SK-MEL-5 (cell line): ENCODE results near the gene TRIM40. TPM values are rescaled to one million over a fixed set of nuclear protein-coding genes. Genes with fewer than 3 reads are reported as not detected.

Source experiments
- DNase-seq: peaks from one replicate; pipeline ENCODE4 v3.0.0-alpha.2; 2016; ENCODE audit warnings: low read depth, low spot score
- in situ Hi-C: cut with HindIII; loops from 2 replicates; pipeline ENCODE4 v1.10.0; 2016; ENCODE audit warnings: low sequenced_read_pairs, high pct_unique_total_duplicates, low pct_unique_long_range_greater_than_20kb
- polyA plus RNA-seq, 2 experiments: library from polyadenylated mRNA; depleted of rRNA; stranded (reverse); fragments of >200 nt; gene quantifications; 2 replicates each; pipeline ENCODE4 v1.2.3, GENCODE V29; 2015
- total RNA-seq: library from RNA; depleted of rRNA; stranded (reverse); fragments of >200 nt; shearing (Covaris generic); gene quantifications from 2 replicates; pipeline ENCODE4 v1.2.3, GENCODE V29; 2014; rRNA removed

Gene TRIM40
- not detected in 2 replicates for total RNA-seq
- not detected in 2 replicates for polyA plus RNA-seq (2015; cell fraction: cytosol; rRNA removed)
- not detected in 2 replicates for polyA plus RNA-seq (2015; cell fraction: nucleus; rRNA removed)

- in situ Hi-C loops = no loop called here
- DNase-seq = no peak
Observed at GRCh38 chr6:30135757-30136156, at the start of gene TRIM40. Gene TRIM40 (plus strand): TSS chr6:30136140. CDS start chr6:30137037, 897 bp downstream.

GRCh38 chr6:30087876-30088275 lies 48.1 kb upstream of the TRIM40 start:
- in situ Hi-C loops = no loop called here
- DNase-seq = no peak

DNA sequence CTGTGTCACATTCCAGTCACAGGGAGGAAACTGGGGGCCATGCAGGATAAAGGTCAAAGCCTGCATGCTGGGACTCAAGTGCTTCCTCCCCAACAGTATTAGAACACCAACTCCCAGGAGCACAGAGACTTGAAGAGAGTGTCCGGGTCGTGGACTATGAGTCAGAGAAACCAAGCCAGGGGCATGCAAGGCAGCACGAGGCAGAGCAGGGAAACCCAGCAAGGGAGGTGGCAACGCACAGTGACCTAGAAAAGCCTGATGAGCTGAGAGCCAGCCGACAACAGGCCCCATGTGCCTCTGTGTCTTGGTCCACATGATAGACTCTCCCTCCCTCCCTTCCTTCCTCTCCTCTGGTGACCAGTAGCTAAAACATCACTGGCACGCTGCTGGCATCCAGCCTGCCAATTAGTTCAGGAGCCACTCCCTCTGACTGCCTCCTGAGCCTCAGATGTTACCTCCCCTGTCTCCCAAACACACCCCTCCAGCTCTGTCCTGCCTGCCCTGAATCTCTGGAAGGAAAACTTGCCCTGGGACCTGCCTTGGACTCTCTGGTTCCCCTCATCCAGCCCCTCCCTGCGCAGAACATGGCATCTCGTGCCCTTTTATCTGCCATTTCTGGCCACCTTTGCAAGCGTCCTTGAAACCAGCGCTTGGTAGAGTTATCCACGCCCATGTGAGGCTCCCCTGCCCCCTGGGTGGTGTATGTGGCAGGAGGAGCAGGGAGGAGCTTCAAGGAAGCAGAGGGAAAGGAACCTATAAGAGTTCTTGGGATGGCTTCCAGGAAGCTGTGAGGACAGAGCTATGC lies 44.2 kb upstream of the TRIM40 start:
- in situ Hi-C loops = no loop called here
- DNase-seq = peak; percentile 62

DNA sequence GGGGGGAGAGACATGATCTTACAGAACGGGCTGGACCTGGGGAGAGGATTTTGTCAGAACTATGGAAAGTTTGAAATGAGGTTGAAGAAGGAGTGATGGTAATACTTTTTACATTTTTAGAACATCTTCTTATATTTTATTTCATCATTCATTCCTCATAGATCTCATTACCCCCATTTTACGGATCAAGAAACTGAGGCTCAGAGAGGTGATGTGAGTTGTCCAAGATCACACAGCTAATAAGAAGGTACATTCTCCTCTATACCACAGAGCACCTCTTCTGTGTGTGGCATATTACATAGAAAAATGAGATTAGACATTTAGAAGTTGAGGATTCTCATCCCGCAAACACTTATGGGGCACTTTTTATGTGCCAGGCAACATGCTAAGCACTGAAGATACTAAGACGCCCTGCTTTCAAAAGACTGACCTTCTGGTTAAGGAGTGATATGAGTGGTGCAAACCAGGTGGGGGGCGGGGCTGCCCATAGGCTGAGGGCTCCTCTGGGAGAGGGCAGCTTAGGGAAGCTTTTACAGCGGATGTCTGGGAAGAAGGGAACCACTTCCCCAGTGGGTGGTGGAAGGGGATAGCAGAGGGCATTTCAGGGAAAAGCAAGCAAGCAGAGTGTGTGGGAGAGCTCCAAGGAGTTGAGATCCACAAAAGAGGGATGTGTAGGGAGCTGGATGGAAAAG lies 42.9 kb upstream of the TRIM40 start:
- in situ Hi-C loops = no loop called here
- DNase-seq = no peak

DNA sequence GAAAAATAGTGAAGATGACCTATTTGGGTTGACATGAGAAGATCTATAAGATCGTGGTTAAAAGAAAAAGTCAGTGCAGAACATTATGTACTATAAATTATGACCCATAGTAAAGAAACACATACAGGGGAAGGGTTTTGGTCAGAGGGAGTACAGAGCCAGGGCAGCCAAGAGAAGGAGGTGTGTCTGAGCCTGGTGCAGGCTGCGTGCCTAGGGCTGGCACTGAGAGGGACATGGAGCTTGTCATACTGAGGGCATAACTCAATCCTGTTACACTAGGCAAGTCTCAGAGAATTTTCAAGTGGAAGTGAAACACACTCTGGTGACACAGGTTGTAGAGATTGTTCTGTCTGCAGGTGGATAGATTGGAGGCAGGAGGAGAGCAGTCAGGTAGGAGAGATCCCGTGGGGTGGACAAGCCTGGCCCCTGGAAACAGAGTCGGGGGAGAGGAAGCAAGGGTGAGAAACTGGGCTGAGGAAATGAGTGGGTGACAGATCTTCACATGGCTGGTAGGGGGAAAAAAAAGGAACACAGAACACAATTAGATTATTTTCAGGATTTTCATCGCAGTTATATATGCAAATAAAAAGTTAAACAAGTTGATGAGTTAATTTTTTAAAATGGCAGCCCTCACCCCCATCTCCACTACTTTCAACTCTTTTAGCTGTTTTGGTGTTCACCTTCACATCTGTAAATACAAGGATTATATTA lies 41.8 kb upstream of the TRIM40 start:
- DNase-seq = no peak
- in situ Hi-C loops = no loop called here

GRCh38 chr6:30096829-30097228 lies 39.1 kb upstream of the TRIM40 start:
- in situ Hi-C loops = no loop called here
- DNase-seq = no peak

GRCh38 chr6:30097902-30098768 lies 37.8 kb upstream of the TRIM40 start:
- no peak for DNase-seq
- in situ Hi-C loops = no loop called here

- in situ Hi-C loops = no loop called here
- DNase-seq = no peak
Observed at GRCh38 chr6:30100154-30100553, 35.8 kb upstream of the TRIM40 start.

- in situ Hi-C loops = no loop called here
- DNase-seq = no peak
Observed at GRCh38 chr6:30100585-30101443, 35.1 kb upstream of the TRIM40 start.

DNA sequence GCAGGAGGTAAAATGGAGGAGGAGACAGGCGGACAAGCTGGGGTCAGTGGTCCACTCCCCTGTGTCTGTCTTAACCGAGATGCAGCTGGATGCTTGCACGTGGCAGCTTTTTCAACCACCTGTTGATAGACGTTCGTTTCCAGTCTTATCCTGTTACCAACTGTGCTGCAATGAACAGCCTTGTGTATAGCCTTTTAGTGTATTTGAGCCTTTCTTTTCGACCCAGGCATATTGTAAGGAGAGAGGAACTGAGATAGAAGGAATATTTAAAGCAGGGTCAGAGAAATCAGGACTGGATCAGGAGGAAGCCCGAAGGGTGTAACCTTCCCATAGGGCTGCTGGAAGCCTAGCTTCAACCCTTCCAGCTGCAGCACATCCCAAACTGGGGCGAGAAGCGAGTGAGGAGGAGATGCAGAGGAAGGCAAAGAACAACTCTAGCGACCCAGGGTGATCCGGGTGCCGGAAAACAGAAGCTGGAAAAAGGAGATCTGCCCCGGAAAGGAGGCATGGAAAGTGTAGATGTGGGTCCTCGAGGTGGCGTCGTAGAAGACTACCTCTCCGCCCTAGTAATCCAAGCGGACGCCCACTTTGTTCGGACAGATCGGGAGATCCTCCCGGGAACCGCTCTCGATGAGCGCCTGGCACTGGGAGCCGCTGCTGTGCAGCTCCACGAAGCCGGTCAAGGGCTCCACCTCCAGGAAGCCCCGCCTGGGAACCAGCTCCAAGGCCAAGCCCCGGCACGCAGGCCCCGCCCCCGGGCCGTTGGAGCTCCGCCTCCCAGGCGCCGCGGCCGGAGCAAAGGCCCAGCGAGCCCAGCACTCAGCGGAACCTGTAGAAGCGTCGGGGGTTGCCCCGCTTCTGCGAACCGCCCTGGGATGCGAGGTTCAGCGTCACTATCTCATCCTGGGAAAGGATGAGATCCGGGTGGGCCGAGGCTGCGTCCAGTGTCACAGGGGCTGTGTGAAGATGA lies 34.2 kb upstream of the TRIM40 start:
- in situ Hi-C loops = no loop called here

DNA sequence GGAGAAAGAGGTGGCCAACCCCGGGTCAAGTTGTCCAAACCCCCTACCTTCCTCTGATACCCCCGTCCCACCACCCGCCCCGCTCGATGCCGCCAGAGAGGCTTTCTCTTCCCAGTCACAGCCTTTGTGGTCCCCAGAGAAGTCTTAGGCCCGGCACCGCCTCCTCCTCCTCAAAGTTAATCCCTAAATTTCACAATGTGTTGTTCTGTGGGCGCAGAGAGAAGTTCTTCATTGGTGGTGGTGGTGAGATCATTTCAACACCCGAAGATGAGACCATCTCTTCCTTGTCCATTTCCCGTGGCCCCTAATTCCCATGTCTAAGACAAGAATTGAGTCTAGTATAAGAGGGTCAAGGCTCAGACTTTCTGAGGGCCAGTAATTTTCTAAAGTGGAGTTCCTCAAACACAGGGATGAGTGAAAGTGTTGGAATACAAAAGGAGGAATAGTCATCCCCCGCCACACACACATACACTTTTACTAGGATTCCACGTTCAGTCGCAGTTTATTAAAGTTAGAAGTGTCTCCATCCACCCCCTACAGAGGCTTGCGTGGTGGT lies 33.4 kb upstream of the TRIM40 start:
- no peak for DNase-seq
- in situ Hi-C loops = no loop called here

More for the DNA sequence above, 34.2 kb upstream of the TRIM40 start:
- DNase-seq = peak; percentile 89

DNA sequence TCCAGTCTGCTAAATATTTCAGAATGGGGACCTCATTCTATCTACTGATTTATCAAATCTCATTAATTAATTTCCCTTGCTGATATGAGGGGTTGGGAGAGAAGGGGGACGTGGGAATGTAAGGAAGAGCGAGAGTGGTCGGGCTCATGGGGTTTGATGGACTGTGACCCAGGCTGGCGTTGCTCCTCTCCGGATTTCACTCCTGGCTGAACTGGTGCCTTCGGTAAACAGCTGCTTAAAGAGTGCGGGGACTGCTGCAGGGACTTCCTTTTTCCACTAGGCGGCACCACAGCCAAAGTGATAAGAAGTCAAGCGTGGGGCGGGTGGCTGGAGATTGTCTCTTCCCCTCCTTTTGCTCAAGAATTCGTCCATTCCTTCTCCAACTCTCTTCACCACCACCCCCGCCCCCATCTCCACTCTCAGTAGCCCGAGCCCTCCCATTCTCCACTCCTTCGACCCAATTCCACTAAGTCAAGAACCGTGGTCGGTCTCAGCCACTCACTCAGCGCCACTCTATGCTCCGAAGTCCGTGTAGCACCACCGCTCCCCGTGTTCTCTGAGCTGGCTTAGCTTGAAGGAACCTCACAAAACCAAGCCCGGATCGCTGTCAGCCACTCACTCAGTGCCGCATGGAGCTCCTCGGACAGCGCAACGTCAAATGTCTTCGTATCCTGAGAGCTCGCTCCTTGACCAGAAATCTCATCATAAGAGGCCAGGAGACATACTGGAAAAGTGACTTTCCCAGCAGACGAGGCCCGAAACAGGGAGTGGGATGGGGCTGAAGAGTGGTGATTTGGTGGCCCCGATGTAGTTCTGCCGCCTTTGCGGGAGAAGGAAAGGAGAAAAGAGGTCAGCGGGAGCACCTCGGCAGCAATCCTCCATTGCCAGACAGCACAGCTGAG lies 32.7 kb upstream of the TRIM40 start:
- in situ Hi-C loops = no loop called here
- DNase-seq = peak; percentile 90

GRCh38 chr6:30103872-30104179 lies 32.1 kb upstream of the TRIM40 start:
- no peak for DNase-seq
- in situ Hi-C loops = no loop called here

DNA sequence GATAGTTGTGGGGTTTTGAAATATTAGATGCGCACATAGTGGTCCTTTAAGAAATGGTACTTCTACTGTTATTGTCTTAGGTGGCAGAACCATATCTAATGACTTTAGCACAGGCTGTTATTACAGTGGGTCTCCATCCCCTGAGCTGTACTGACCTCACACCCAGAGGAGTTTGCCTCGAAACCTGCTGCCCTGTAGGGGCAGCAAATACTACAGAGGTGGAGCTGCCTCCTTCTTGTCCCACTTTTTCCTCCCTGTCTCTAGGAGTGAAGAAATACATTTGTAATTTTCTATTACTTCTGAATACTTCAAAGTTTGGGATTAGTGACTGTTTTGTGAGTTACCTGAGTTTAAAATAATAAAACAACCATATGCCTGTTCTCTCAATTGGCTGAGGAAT lies 31.3 kb upstream of the TRIM40 start:
- in situ Hi-C loops = no loop called here
- DNase-seq = no peak
